D721Med (cell line): Measurements from ENCODE around the gene TRRAP.

Experiments
- DNase-seq: peaks from one replicate; pipeline ENCODE4 v3.0.0; 2011; ENCODE audit warnings: low spot score; ENCODE audit not compliant: insufficient read length
- FAIRE-seq: peaks from 2 replicates; lab custom pipeline; 2011; peaks lifted over from hg19 to GRCh38; lab: Jason Lieb, UNC
- TF ChIP-seq, protein P1 (sequence below): IDR thresholded peaks from 2 replicates; pipeline ENCODE4 v1.5.1; 2012; ENCODE audit warnings: mild to moderate bottlenecking, control low read depth; ENCODE audit not compliant: insufficient read depth; ENCODE audit errors: missing control alignments

Gene TRRAP

DNA sequence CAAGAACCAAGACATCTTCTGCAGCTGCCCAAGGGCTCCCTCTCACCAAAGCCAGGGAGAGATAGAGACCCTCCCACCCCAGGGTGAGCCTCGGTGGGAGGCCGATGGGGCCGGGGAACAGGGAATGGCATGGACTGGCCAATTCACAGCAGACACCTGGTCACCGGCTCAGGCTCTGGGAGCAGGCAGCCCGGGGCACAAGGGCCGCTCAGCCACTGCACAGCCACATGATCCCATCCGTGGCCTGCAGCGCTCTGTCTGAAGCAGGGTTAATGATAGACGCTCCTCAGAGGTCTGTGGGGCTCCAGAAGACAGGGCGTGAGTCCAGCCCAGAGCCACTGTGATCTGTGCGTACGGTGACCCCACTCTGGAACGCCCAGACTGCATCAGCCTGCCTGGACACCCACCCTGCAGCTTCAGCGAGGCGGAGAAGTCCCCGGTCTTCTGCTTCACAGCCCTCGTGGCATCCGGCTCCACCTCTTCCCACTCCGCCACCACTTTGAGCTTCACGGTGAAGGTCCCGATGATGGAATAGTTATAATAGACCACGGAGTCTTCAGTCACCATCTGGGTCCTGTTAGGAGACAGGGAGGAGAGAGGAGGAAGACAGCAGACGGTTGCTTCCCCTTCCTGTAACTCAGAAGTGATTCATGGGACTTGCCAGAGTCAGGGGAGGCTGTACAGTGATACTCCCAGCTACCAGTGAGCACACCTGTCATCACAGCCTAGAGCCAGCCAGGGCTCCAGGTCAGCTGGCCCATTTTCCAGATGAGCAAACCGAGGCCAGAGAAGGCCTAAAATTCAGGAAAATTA, 22.5 kb upstream of the TRRAP start:
- FAIRE-seq (no peak), DNase-seq (no peak)
- TF ChIP-seq, protein P1, sequence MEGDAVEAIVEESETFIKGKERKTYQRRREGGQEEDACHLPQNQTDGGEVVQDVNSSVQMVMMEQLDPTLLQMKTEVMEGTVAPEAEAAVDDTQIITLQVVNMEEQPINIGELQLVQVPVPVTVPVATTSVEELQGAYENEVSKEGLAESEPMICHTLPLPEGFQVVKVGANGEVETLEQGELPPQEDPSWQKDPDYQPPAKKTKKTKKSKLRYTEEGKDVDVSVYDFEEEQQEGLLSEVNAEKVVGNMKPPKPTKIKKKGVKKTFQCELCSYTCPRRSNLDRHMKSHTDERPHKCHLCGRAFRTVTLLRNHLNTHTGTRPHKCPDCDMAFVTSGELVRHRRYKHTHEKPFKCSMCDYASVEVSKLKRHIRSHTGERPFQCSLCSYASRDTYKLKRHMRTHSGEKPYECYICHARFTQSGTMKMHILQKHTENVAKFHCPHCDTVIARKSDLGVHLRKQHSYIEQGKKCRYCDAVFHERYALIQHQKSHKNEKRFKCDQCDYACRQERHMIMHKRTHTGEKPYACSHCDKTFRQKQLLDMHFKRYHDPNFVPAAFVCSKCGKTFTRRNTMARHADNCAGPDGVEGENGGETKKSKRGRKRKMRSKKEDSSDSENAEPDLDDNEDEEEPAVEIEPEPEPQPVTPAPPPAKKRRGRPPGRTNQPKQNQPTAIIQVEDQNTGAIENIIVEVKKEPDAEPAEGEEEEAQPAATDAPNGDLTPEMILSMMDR, result no peak

DNA sequence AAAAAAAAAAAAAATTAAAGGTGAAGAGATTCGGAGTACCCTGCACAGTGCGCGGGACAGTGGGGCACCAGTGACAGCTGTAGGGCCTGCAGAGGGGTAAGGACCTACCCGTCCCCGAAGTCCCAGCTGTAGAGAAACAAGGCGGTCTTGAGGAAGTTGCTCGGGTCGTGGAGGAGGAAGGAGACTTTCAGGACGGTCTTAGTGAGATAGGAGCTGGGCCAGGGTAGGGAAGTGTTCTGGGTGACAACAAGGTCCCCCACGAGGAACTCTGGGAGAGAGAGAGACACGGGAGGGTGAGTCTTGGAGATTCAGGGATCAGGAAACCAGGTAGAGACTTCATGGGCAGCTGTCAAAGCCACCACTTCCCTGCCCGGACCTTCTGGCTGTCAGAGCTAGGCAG, 18.3 kb upstream of the TRRAP start:
- TF ChIP-seq, protein P1, result no peak
- DNase-seq (no peak), FAIRE-seq (no peak)

DNA sequence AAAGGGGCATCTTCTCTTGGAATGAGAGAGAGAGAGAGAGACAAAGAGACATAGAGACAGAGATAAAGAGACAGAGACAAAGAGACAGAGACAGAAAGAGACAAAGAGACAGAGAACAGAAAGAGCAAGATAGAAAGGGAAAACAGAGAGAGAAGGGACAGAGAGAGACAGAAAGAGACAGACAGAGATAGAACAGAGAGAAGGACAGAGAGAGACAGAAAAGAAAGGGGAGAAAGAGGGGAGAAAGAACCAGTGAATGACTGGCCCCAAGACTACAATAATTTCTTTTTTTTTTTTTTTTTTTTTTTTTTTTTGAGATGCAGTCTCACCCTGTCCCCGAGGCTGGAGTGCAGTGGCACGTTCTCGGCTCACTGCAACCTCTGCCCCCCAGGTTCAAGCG, 16.1 kb upstream of the TRRAP start:
- FAIRE-seq, result no peak
- TF ChIP-seq, protein P1, result no peak
- no peak for DNase-seq

DNA sequence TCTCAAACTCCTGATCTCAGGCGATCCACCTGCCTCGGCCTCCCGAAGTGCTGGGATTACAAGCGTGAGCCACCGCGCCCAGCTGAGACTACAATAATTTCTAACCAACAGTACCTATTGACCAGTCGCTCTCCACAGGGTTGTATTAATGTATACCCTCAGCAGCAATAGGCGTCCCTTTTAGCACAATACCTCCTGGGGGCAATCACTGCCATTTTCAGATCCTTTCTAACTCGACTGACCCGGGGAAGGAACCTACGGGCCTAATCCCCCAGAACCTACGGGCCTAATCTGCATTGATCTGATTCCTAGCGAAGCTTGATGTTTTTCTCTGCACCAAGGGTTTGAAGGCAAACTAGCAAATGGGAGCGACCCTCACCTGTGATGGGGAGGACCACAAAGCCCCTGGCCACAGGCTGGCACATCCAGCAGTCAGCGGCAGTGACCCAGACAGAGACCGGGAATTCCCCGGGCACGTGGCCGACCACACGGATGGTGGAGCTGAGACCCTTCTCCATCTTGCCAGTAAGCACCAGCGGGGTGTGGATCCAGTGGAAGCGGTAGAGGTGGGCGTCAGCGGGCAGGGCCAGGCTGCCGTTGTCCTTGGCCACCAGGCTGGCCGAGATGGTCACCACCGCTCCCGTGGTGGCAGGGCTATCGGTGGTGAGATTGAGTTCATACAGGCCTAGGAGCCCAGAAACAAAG, 15.5 kb upstream of the TRRAP start:
- TF ChIP-seq, protein P1, result no peak
- FAIRE-seq (no peak), DNase-seq (no peak)

DNA sequence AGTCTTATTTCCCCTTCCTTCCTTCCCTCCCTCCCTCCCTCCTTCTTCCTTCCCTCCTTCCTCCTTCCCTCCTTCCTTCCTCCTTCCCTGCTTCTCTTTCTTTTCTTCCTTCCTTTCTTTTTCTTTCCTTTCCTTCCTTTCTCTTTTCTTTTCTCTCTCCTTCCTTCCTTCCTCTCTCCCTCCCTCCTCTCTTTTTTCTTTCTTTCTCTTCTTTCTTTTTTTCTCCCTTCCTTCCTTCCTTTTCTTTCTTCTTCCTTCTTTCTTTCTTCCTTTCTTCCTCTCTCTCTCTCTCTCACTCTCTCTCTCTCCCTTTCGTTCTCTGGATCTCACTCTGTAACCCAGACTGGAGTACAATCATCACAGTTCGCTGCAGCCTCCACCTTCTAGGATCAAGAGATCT, 14.7 kb upstream of the TRRAP start:
- FAIRE-seq (no peak), DNase-seq (no peak)
- TF ChIP-seq, protein P1, result no peak

DNA sequence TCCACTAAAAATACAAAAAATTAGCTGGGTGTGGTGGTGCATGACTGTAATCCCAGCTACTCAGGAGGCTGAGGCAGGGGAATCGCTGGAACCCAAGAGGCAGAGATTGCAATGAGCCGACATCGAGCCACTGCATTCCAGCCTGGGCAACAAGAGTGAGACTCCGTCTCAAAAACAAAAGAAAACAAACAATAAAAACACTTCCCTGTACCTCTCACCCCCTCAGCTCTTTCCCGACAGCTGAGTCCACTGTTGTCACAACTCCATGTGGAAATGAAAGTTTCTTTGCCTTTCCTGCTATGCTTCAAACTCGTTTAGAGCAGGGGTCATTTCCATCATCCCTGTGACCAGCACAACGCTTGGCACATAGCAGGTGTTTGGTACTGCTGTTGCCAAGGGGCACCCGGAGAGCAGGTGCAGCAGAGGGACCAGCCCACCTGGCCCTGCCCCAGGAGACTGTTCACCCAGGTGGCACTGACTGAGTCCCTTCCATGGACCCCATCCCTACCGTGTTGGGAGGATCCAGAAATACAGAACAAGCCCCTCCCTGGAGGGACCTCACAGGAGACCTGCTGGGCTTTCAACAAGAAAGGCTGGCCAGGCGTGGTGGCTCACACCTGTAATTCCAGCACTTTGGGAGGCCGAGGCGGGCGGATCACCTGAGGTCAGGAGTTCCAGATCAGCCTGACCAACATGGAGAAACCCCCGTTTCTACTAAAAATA, 13.4 kb upstream of the TRRAP start:
- TF ChIP-seq, protein P1, result no peak
- no peak for FAIRE-seq
- DNase-seq, result no peak

DNA sequence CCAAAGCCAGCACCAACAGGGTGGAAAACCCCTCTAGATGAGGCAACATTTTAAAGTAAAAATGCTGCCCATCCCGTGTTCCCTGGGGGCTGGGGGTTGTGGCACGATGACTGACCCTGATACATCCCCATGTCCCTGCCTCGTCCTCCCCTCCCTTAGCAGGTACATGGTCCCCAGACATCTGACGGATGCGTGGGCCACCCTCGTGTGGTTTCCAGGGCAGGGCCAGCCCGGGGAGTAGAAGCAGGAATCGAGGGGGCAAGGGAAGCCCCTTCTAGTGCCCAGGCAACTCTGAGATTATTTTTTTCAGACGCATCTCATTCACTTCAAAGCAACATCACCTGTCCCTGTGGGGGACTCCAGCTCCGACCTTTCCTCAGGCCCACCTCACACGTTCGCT, 12.0 kb upstream of the TRRAP start:
- DNase-seq (no peak), FAIRE-seq (no peak)
- TF ChIP-seq, protein P1, result no peak
